Urinary bladder (tissue), 4 donors: Measurements from ENCODE around the gene HMGXB3. TPM values are rescaled to one million over a fixed set of nuclear protein-coding genes. Genes with fewer than 3 reads are reported as not detected.
A peak's percentile ranks its signal among the peaks of the same experiment; 100 is the strongest.
"Not testable (repeated sequence)": the region's sequence is repeated elsewhere in the genome, so short reads cannot be mapped to it uniquely, and the experiment has no call there.

Experiments used
- DNase-seq: peaks from one replicate; pipeline ENCODE4 v3.0.0-alpha.2; 2015; ENCODE audit errors: extremely low spot score
- H3K27ac ChIP-seq: one replicate; pipeline ENCODE4 v1.5.1; 2013; ENCODE audit warnings: low read depth, mild to moderate bottlenecking, moderate library complexity
- H3K36me3 ChIP-seq: one replicate; pipeline ENCODE4 v1.6.1; 2013; ENCODE audit warnings: mild to moderate bottlenecking, moderate library complexity; ENCODE audit not compliant: insufficient read depth
- H3K4me1 ChIP-seq: one replicate; pipeline ENCODE4 v1.6.1; 2013; ENCODE audit warnings: mild to moderate bottlenecking, moderate library complexity; ENCODE audit not compliant: insufficient read depth
- H3K4me3 ChIP-seq: one replicate; pipeline ENCODE4 v1.5.1; 2013; ENCODE audit warnings: low read depth, low read length
- WGBS: extraction: QIAGEN DNeasy Blood & Tissue Kit; methylation state at CpG from one replicate; pipeline ENCODE4 v1.1.7; 2013; 5-methylcytosine and 5-hydroxymethylcytosine counted together
- polyA plus RNA-seq: library from polyadenylated mRNA; stranded (reverse); fragments of 200-250 nt; gene quantifications from one replicate; pipeline ENCODE4 v1.2.3, GENCODE V29; 2013
- total RNA-seq: library from RNA; depleted of rRNA; stranded (reverse); fragments of >200 nt; gene quantifications from one replicate; pipeline ENCODE4 v1.2.3, GENCODE V29; 2014
- donor health status: healthy with polysubstance abuse.
- donor health status: healthy.

Gene HMGXB3
- total and polyA plus RNA-seq, 2 donors: 16.3 to 24.3 TPM

GRCh38 chr5:150077996-150078801 is 77.7 kb downstream of the HMGXB3 start:
- no peak overlapping the region for H3K27ac ChIP-seq
- H3K4me1 ChIP-seq: no peaks in the 10 kb centered on the region
- H3K4me3 ChIP-seq: no peak overlapping the region
- 91% methylated on average over 8 of the region's 8 CpGs for WGBS
- H3K36me3 ChIP-seq: no peaks in the 10 kb centered on the region
- DNase-seq: no peak

GRCh38 chr5:150078802-150079689 is 78.5 kb downstream of the HMGXB3 start:
- H3K4me3 ChIP-seq: no peak overlapping the region
- no peaks in the 10 kb centered on the region for H3K36me3 ChIP-seq
- no peak for DNase-seq
- no peak overlapping the region for H3K27ac ChIP-seq
- WGBS: 90% methylated on average over 7 of the region's 7 CpGs
- no peaks in the 10 kb centered on the region for H3K4me1 ChIP-seq

GRCh38 chr5:150079909-150080461 is 79.4 kb downstream of the HMGXB3 start:
- no peak for DNase-seq
- WGBS: 94% methylated on average over 19 of the region's 19 CpGs
- Histone ChIP-seq H3K4me1 (no peaks in the 10 kb centered on the region), H3K36me3 (no peaks in the 10 kb centered on the region), H3K4me3 (no peak overlapping the region), H3K27ac (no peak overlapping the region)

GRCh38 chr5:150080696-150081435 is 80.3 kb downstream of the HMGXB3 start:
- Histone ChIP-seq H3K4me3 (no peak overlapping the region), H3K4me1 (no peaks in the 10 kb centered on the region), H3K36me3 (no peaks in the 10 kb centered on the region), H3K27ac (no peak overlapping the region)
- no peak for DNase-seq
- whole genome bisulfite sequencing: 84% methylated on average over 15 of the region's 15 CpGs

GRCh38 chr5:150081541-150082283 is 81.2 kb downstream of the HMGXB3 start:
- Histone ChIP-seq H3K4me3 (no peak overlapping the region), H3K4me1 (no peaks in the 10 kb centered on the region), H3K36me3 (no peaks in the 10 kb centered on the region), H3K27ac (no peak overlapping the region)
- 26% methylated on average over 15 of the region's 15 CpGs for WGBS
- DNase-seq: peak; percentile 14

- H3K36me3 ChIP-seq: no peaks in the 10 kb centered on the region
- DNase-seq: no peak
- 60% methylated on average over 3 of the region's 3 CpGs for WGBS
- no peaks in the 10 kb centered on the region for H3K4me1 ChIP-seq
- no peak overlapping the region for H3K27ac ChIP-seq
- no peak overlapping the region for H3K4me3 ChIP-seq
Observed at GRCh38 chr5:150082374-150082773, 81.8 kb downstream of the HMGXB3 start.

- no peaks in the 10 kb centered on the region for H3K4me1 ChIP-seq
- H3K36me3 ChIP-seq: no peaks in the 10 kb centered on the region
- 79% methylated on average over 6 of the region's 6 CpGs for WGBS
- no peak overlapping the region for H3K4me3 ChIP-seq
- H3K27ac ChIP-seq: no peak overlapping the region
- DNase-seq: no peak
Observed at GRCh38 chr5:150082889-150083288, 82.3 kb downstream of the HMGXB3 start.

- not testable (repeated sequence) for DNase-seq, H3K27ac ChIP-seq, H3K4me1 ChIP-seq, H3K36me3 ChIP-seq, H3K4me3 ChIP-seq
- 92% methylated on average over 6 of the region's 6 CpGs for WGBS
Observed at GRCh38 chr5:150084754-150085153, 84.2 kb downstream of the HMGXB3 start.

GRCh38 chr5:150085191-150085912 is 84.8 kb downstream of the HMGXB3 start:
- Histone ChIP-seq H3K27ac (no peak overlapping the region), H3K4me3 (no peak overlapping the region), H3K36me3 (no peaks in the 10 kb centered on the region), H3K4me1 (no peaks in the 10 kb centered on the region)
- whole genome bisulfite sequencing: 86% methylated on average over 7 of the region's 7 CpGs
- no peak for DNase-seq

GRCh38 chr5:150085950-150086715 is 85.6 kb downstream of the HMGXB3 start, which contains the start of gene CSF1R:
Gene CSF1R (minus strand): TSS chr5:150086554. CDS start chr5:150086427, 127 bp downstream.
- Histone ChIP-seq H3K4me3 (no peak within 1 kb of the TSS), H3K27ac (no peak within 1 kb of the TSS), H3K4me1 (no peaks in the 10 kb centered on the region), H3K36me3 (no peaks in the 10 kb centered on the region)
- no peak for DNase-seq
- WGBS: 85% methylated on average over 9 of the region's 9 CpGs

GRCh38 chr5:150092159-150092787 is 91.7 kb downstream of the HMGXB3 start:
- 82% methylated on average over 3 of the region's 3 CpGs for WGBS
- H3K27ac ChIP-seq: no peak overlapping the region
- no peak overlapping the region for H3K4me3 ChIP-seq

More at GRCh38 chr5:150092159-150092787, 91.7 kb downstream of the HMGXB3 start:
- H3K36me3 ChIP-seq: no peaks in the 10 kb centered on the region
- no peak for DNase-seq
- H3K4me1 ChIP-seq: no peaks in the 10 kb centered on the region
